ENCODE data around the gene FBXO42. TPM values are rescaled to one million over a fixed set of nuclear protein-coding genes. Genes with fewer than 3 reads are reported as not detected.
"Not testable (repeated sequence)": the region's sequence is repeated elsewhere in the genome, so short reads cannot be mapped to it uniquely, and the experiment has no call there.

The FBXO42 gene
- total RNA-seq, 1 experiment from 2014 or later: 11.3 TPM

- peaks cover 6% of the 10 kb centered on the region for H3K27me3 Mint-ChIP-seq (ENCODE audit: insufficient read depth, unreplicated experiment)
- H3K9me3 ChIP-seq: no peaks in the 10 kb centered on the region
- CTCF ChIA-PET: no interaction called here
- intact Hi-C loops (cut with micrococcal nuclease; ENCODE audit: unreplicated experiment): no loop called here
- no peaks in the 10 kb centered on the region for H3K36me3 ChIP-seq (ENCODE audit: control insufficient read depth, insufficient read depth, low read length)
- H3K4me3 ChIP-seq (ENCODE audit: low read depth, low read length): no peak overlapping the region
- BruUV-seq (replicated peaks): no TSS peak
- H3K27ac Mint-ChIP-seq (ENCODE audit: unreplicated experiment): no peak overlapping the region
- H3K4me1 ChIP-seq: no peaks in the 10 kb centered on the region
- peaks cover 14% of the 10 kb centered on the region for H3K9me3 Mint-ChIP-seq (ENCODE audit: unreplicated experiment)
- TF ChIP-seq CTCF (IDR thresholded peaks at IDR 0.05; ENCODE audit: insufficient read depth in 1 of 2, low read depth in 1 of 2, low read length in 1 of 2, severe bottlenecking in 1 of 2, unreplicated experiment in 1 of 2): no peak
- H3K36me3 Mint-ChIP-seq (ENCODE audit: insufficient read depth, unreplicated experiment): no peaks in the 10 kb centered on the region
- DNase-seq: no peak
- no peaks in the 10 kb centered on the region for H3K4me1 Mint-ChIP-seq (ENCODE audit: low read depth, unreplicated experiment)
- POLR2A ChIA-PET: no interaction called here
- H3K4me3 Mint-ChIP-seq (ENCODE audit: unreplicated experiment): no peak overlapping the region
- no peaks in the 10 kb centered on the region for H3K27me3 ChIP-seq (replicated peaks; ENCODE audit: control insufficient read depth, insufficient read depth, low read length)
These were observed 127.8 kb downstream of the FBXO42 start for GRCh38 chr1:16224472-16224871.

- CTCF ChIA-PET; intact Hi-C loops (cut with micrococcal nuclease; ENCODE audit: unreplicated experiment); H3K4me3 ChIP-seq (ENCODE audit: low read depth, low read length); H3K4me3 Mint-ChIP-seq (ENCODE audit: unreplicated experiment); BruUV-seq (replicated peaks); H3K4me1 ChIP-seq; H3K36me3 ChIP-seq (ENCODE audit: control insufficient read depth, insufficient read depth, low read length); DNase-seq; H3K27ac Mint-ChIP-seq (ENCODE audit: unreplicated experiment); H3K27me3 ChIP-seq (replicated peaks; ENCODE audit: control insufficient read depth, insufficient read depth, low read length); POLR2A ChIA-PET; H3K9me3 ChIP-seq; H3K4me1 Mint-ChIP-seq (ENCODE audit: low read depth, unreplicated experiment); H3K27me3 Mint-ChIP-seq (ENCODE audit: insufficient read depth, unreplicated experiment); H3K36me3 Mint-ChIP-seq (ENCODE audit: insufficient read depth, unreplicated experiment): not testable (repeated sequence)
- peaks cover 14% of the 10 kb centered on the region for H3K9me3 Mint-ChIP-seq (ENCODE audit: unreplicated experiment)
These were observed 129.6 kb downstream of the FBXO42 start for GRCh38 chr1:16222716-16223115.

GRCh38 chr1:16221499-16221898 lies 130.8 kb downstream of the FBXO42 start:
- no peaks in the 10 kb centered on the region for H3K4me1 Mint-ChIP-seq (ENCODE audit: low read depth, unreplicated experiment)
- no peak overlapping the region for H3K27ac Mint-ChIP-seq (ENCODE audit: unreplicated experiment)
- DNase-seq: no peak
- peaks cover 6% of the 10 kb centered on the region for H3K27me3 Mint-ChIP-seq (ENCODE audit: insufficient read depth, unreplicated experiment)
- CTCF ChIA-PET: no interaction called here
- Histone ChIP-seq H3K9me3 (no peaks in the 10 kb centered on the region), H3K4me1 (no peaks in the 10 kb centered on the region), H3K27me3 (replicated peaks; ENCODE audit: control insufficient read depth, insufficient read depth, low read length) (no peaks in the 10 kb centered on the region), H3K4me3 (ENCODE audit: low read depth, low read length) (no peak overlapping the region), H3K36me3 (ENCODE audit: control insufficient read depth, insufficient read depth, low read length) (no peaks in the 10 kb centered on the region)
- H3K4me3 Mint-ChIP-seq (ENCODE audit: unreplicated experiment): no peak overlapping the region
- H3K36me3 Mint-ChIP-seq (ENCODE audit: insufficient read depth, unreplicated experiment): no peaks in the 10 kb centered on the region
- TF ChIP-seq CTCF (IDR thresholded peaks at IDR 0.05; ENCODE audit: insufficient read depth in 1 of 2, low read depth in 1 of 2, low read length in 1 of 2, severe bottlenecking in 1 of 2, unreplicated experiment in 1 of 2): no peak
- peaks cover 14% of the 10 kb centered on the region for H3K9me3 Mint-ChIP-seq (ENCODE audit: unreplicated experiment)
- POLR2A ChIA-PET: no interaction called here
- no TSS peak for BruUV-seq (replicated peaks)
- intact Hi-C loops (cut with micrococcal nuclease; ENCODE audit: unreplicated experiment): no loop called here

GRCh38 chr1:16219968-16220500 lies 132.2 kb downstream of the FBXO42 start:
- Mint-ChIP-seq H3K4me1 (ENCODE audit: low read depth, unreplicated experiment) (no peaks in the 10 kb centered on the region), H3K9me3 (ENCODE audit: unreplicated experiment) (peaks cover 14% of the 10 kb centered on the region), H3K27ac (ENCODE audit: unreplicated experiment) (no peak overlapping the region), H3K4me3 (ENCODE audit: unreplicated experiment) (no peak overlapping the region), H3K27me3 (ENCODE audit: insufficient read depth, unreplicated experiment) (peaks cover 6% of the 10 kb centered on the region), H3K36me3 (ENCODE audit: insufficient read depth, unreplicated experiment) (peaks cover 6% of the 10 kb centered on the region)
- no peak for TF ChIP-seq CTCF (IDR thresholded peaks at IDR 0.05; ENCODE audit: insufficient read depth in 1 of 2, low read depth in 1 of 2, low read length in 1 of 2, severe bottlenecking in 1 of 2, unreplicated experiment in 1 of 2)
- ChIA-PET POLR2A (interaction anchor here (1.1 kb wide), 1 partner anchor 13 kb away, joined by 3 read pairs; no protein-coding TSS in a partner anchor), CTCF (no interaction called here)
- DNase-seq: no peak
- H3K36me3 ChIP-seq (ENCODE audit: control insufficient read depth, insufficient read depth, low read length): no peaks in the 10 kb centered on the region
- H3K4me1 ChIP-seq: no peaks in the 10 kb centered on the region
- H3K27me3 ChIP-seq (replicated peaks; ENCODE audit: control insufficient read depth, insufficient read depth, low read length): no peaks in the 10 kb centered on the region
- no TSS peak for BruUV-seq (replicated peaks)
- no peaks in the 10 kb centered on the region for H3K9me3 ChIP-seq
- intact Hi-C loops (cut with micrococcal nuclease; ENCODE audit: unreplicated experiment): no loop called here
- no peak overlapping the region for H3K4me3 ChIP-seq (ENCODE audit: low read depth, low read length)

Measured in Caco-2 (cell line).